ENCODE data around the gene GRID2IP.

The GRID2IP gene

GRCh38 chr7:6530626-6531491 is 20.4 kb downstream of the GRID2IP start (continued):
- TF ChIP-seq ELK4 (IDR thresholded peaks at IDR 0.05; ENCODE audit: borderline replicate concordance, low read depth, low read length): no peak
- TF ChIP-seq ZBTB20 (tag by site-specific recombination; IDR thresholded peaks at IDR 0.05): peak; percentile 36; the same call in 1 of the 2 replicates
- 0 out of 2 replicates have a peak, but pooled peaks have one; percentile 31 for TF ChIP-seq KLF8 (tag by site-specific recombination; IDR thresholded peaks at IDR 0.05)
- no peak for TF ChIP-seq ZNF843 (tag by site-specific recombination; IDR thresholded peaks at IDR 0.05)
- no peak for TF ChIP-seq ZNF394 (tag by site-specific recombination; IDR thresholded peaks at IDR 0.05; ENCODE audit: borderline replicate concordance)
- TF ChIP-seq PRDM6 (tag by site-specific recombination; IDR thresholded peaks at IDR 0.05): no peak
- TF ChIP-seq EGR2 (tag by site-specific recombination; IDR thresholded peaks at IDR 0.05; ENCODE audit: low read depth): no peak
- TF ChIP-seq ZNF677 (tag by site-specific recombination; IDR thresholded peaks at IDR 0.05): no peak
- TF ChIP-seq SP3 (tag by site-specific recombination; IDR thresholded peaks at IDR 0.05): peak; percentile 43; the same call in 1 of the 2 replicates
- no peak for TF ChIP-seq ZNF792 (tag by site-specific recombination; IDR thresholded peaks at IDR 0.05)
- peak; percentile 22; the same call in 1 of the 2 replicates for TF ChIP-seq ZNF600 (tag by site-specific recombination; IDR thresholded peaks at IDR 0.05)
- TF ChIP-seq ZNF112 (tag by site-specific recombination; IDR thresholded peaks at IDR 0.05): no peak
- TF ChIP-seq KLF17 (tag by site-specific recombination; IDR thresholded peaks at IDR 0.05): peak; percentile 51; the same call in 1 of the 2 replicates
- TF ChIP-seq SP2 (tag by site-specific recombination; IDR thresholded peaks at IDR 0.05): peak; percentile 23
- 0 out of 2 replicates have a peak, but pooled peaks have one; percentile 24 for TF ChIP-seq ZBTB10 (tag by site-specific recombination; IDR thresholded peaks at IDR 0.05)
- TF ChIP-seq ZNF335 (tag by site-specific recombination; conservative IDR thresholded peaks at IDR 0.05): peak; percentile 50; the same call in 1 of the 2 replicates

GRCh38 chr7:6529643-6530042 is 21.6 kb downstream of the GRID2IP start:
- H3K4me3 ChIP-seq (ENCODE audit: low read depth, low read length): no peak overlapping the region
- H3K4me1 ChIP-seq (ENCODE audit: control insufficient read depth, insufficient read depth, low read length): no peaks in the 10 kb centered on the region
- H3K27ac ChIP-seq (ENCODE audit: extremely low read depth, low read depth, low read length): no peak overlapping the region
- POLR2A ChIA-PET: no interaction called here
- no peaks in the 10 kb centered on the region for H3K9me3 ChIP-seq (ENCODE audit: control insufficient read depth, insufficient read depth, low read depth, low read length)
- no peaks in the 10 kb centered on the region for H3K36me3 ChIP-seq (ENCODE audit: control insufficient read depth in 2 of 2, insufficient read depth in 1 of 2, low read length in 2 of 2)
- CTCF ChIA-PET: no interaction called here
- TF ChIP-seq HOXC10 (CRISPR knock-in tag; IDR thresholded peaks at IDR 0.05) (no peak), ZNF416 (tag by site-specific recombination; IDR thresholded peaks at IDR 0.05) (no peak), KLF1 (tag by site-specific recombination; IDR thresholded peaks at IDR 0.05) (no peak), BCL11B (tag by site-specific recombination; IDR thresholded peaks at IDR 0.05; ENCODE audit: low read depth) (no peak), ZNF426 (tag by site-specific recombination; IDR thresholded peaks at IDR 0.05) (no peak), SCRT2 (tag by site-specific recombination; IDR thresholded peaks at IDR 0.05) (no peak), ZNF132 (tag by site-specific recombination; IDR thresholded peaks at IDR 0.05; ENCODE audit: borderline replicate concordance) (no peak), SP3 (tag by site-specific recombination; IDR thresholded peaks at IDR 0.05) (no peak), INSM2 (tag by site-specific recombination; IDR thresholded peaks at IDR 0.05) (no peak), ZNF146 (tag by site-specific recombination; IDR thresholded peaks at IDR 0.05) (no peak), ZNF792 (tag by site-specific recombination; IDR thresholded peaks at IDR 0.05) (no peak), ZFP41 (tag by site-specific recombination; IDR thresholded peaks at IDR 0.05; ENCODE audit: borderline replicate concordance) (no peak), OVOL3 (tag by site-specific recombination; IDR thresholded peaks at IDR 0.05) (no peak), ZNF580 (tag by site-specific recombination; IDR thresholded peaks at IDR 0.05) (no peak)

Data from HEK293 (cell line).